GM23338 (cell line): ENCODE measurements around the gene COX7A1. TPM values are rescaled to one million over a fixed set of nuclear protein-coding genes. Genes with fewer than 3 reads are reported as not detected.
A peak's percentile ranks its signal among the peaks of the same experiment; 100 is the strongest.

Experiments
- ATAC-seq: fragments of 200-7000 bp; cut with Tn5 transposase; 3 replicates; pipeline ENCODE4 v1.9.1; 2020
- DNase-seq: peaks from one replicate; pipeline ENCODE4 v3.0.0-alpha.2; 2015; ENCODE audit warnings: low spot score
- H2AFZ ChIP-seq: fragments of 200-600 bp; sonication (generic); 2 replicates; pipeline ENCODE4 v1.8.0; 2016; ENCODE audit warnings: antibody characterized with exemption, mild to moderate bottlenecking, moderate library complexity
- H3F3A ChIP-seq: fragments of 200-600 bp; sonication (generic); replicated peaks from 2 replicates; pipeline ENCODE4 v1.8.0; 2017; ENCODE audit warnings: antibody characterized with exemption, mixed run types, low read depth
- H3K27ac ChIP-seq: fragments of 200-600 bp; sonication (generic); 2 replicates; pipeline ENCODE4 v1.6.1; 2016; ENCODE audit warnings: low read depth
- H3K27me3 ChIP-seq: fragments of 200-600 bp; sonication (generic); 2 replicates; pipeline ENCODE4 v1.8.0; 2016; ENCODE audit warnings: mild to moderate bottlenecking, mixed run types, moderate library complexity; ENCODE audit not compliant: insufficient read depth
- H3K36me3 ChIP-seq: fragments of 200-600 bp; sonication (generic); 2 replicates; pipeline ENCODE4 v1.8.0; 2016; ENCODE audit warnings: mild to moderate bottlenecking; ENCODE audit not compliant: insufficient read depth
- H3K4me1 ChIP-seq: fragments of 200-600 bp; sonication (generic); 2 replicates; pipeline ENCODE4 v1.8.0; 2016; ENCODE audit warnings: mild to moderate bottlenecking, moderate library complexity; ENCODE audit not compliant: insufficient read depth
- H3K4me2 ChIP-seq: fragments of 200-600 bp; sonication (generic); 2 replicates; pipeline ENCODE4 v1.7.1; 2017; ENCODE audit warnings: mixed run types
- H3K4me3 ChIP-seq: fragments of 200-600 bp; sonication (generic); 2 replicates; pipeline ENCODE4 v1.6.1; 2016; ENCODE audit warnings: mixed run types
- H3K79me2 ChIP-seq: fragments of 200-600 bp; sonication (generic); replicated peaks from 2 replicates; pipeline ENCODE4 v1.8.0; 2017; ENCODE audit warnings: mild to moderate bottlenecking; ENCODE audit not compliant: insufficient read depth
- H3K9me2 ChIP-seq: fragments of 200-600 bp; sonication (generic); 2 replicates; pipeline ENCODE4 v1.8.0; 2017; ENCODE audit not compliant: insufficient read depth
- H4K20me1 ChIP-seq: fragments of 200-600 bp; sonication (generic); replicated peaks from 2 replicates; pipeline ENCODE4 v1.8.0; 2017; ENCODE audit warnings: mild to moderate bottlenecking; ENCODE audit not compliant: insufficient read depth
- H3K27ac Mint-ChIP-seq: 2 replicates; pipeline ENCODE4 v1.8.0; 2020; ENCODE audit warnings: inconsistent platforms, mild to moderate bottlenecking, moderate library complexity, mixed read lengths
- H3K27me3 Mint-ChIP-seq: 3 replicates; pipeline ENCODE4 v1.8.0; 2022; ENCODE audit warnings: low read depth, mild to moderate bottlenecking, moderate library complexity, mixed read lengths, inconsistent platforms; ENCODE audit not compliant: insufficient read depth, poor library complexity
- H3K36me3 Mint-ChIP-seq: 3 replicates; pipeline ENCODE4 v1.8.0; 2021; ENCODE audit warnings: low read depth, mild to moderate bottlenecking, inconsistent platforms, moderate library complexity, mixed read lengths
- H3K4me1 Mint-ChIP-seq: 3 replicates; pipeline ENCODE4 v1.8.0; 2020; ENCODE audit warnings: mild to moderate bottlenecking, inconsistent platforms, mixed read lengths
- H3K4me3 Mint-ChIP-seq: 3 replicates; pipeline ENCODE4 v1.8.0; 2021; ENCODE audit warnings: moderate library complexity, mild to moderate bottlenecking, inconsistent platforms, mixed read lengths
- H3K9me3 Mint-ChIP-seq: 3 replicates; pipeline ENCODE4 v1.8.0; 2020; ENCODE audit warnings: moderate library complexity, mild to moderate bottlenecking, inconsistent platforms, mixed read lengths
- CREB1 ChIP-seq: fragments of 250-450 bp; sonication (Bioruptor Pico); IDR thresholded peaks from 2 replicates; pipeline ENCODE4 v1.5.0; 2020; ENCODE audit warnings: low read depth, mild to moderate bottlenecking, moderate library complexity
- EZH2 ChIP-seq: fragments of 200-600 bp; sonication (generic); IDR thresholded peaks from one replicate; pipeline ENCODE4 v1.8.0; 2017; ENCODE audit warnings: antibody characterized with exemption, mild to moderate bottlenecking, low read depth; ENCODE audit not compliant: unreplicated experiment
- EZH2phosphoT487 ChIP-seq: fragments of 200-600 bp; sonication (generic); IDR thresholded peaks from one replicate; pipeline ENCODE4 v1.8.1; 2018; ENCODE audit warnings: antibody characterized with exemption; ENCODE audit not compliant: unreplicated experiment
- JUNB ChIP-seq: IDR thresholded peaks from one replicate; pipeline ENCODE4 v1.6.1; 2016; ENCODE audit warnings: antibody characterized with exemption; ENCODE audit not compliant: unreplicated experiment
- POLR2AphosphoS5 ChIP-seq: IDR thresholded peaks from 2 replicates; pipeline ENCODE4 v1.6.1; 2016; ENCODE audit warnings: antibody characterized with exemption, low read depth
- STAT1 ChIP-seq: IDR thresholded peaks from one replicate; pipeline ENCODE4 v1.6.1; 2016; ENCODE audit warnings: antibody characterized with exemption; ENCODE audit not compliant: unreplicated experiment
- ZNF114 ChIP-seq: fragments of 250-450 bp; sonication (Bioruptor Pico); IDR thresholded peaks from 2 replicates; pipeline ENCODE4 v1.5.0; 2020; ENCODE audit warnings: mild to moderate bottlenecking, moderate library complexity
- ZNF331 ChIP-seq: fragments of 250-450 bp; sonication (Bioruptor Pico); IDR thresholded peaks from 2 replicates; pipeline ENCODE4 v1.5.0; 2020; ENCODE audit warnings: low read depth, mild to moderate bottlenecking, moderate library complexity
- polyA plus RNA-seq: library from polyadenylated mRNA; unstranded; fragments of >200 nt; fragmentation: Nextera tagmentation; extraction: Ambion mirVana; gene quantifications from 2 replicates; pipeline ENCODE4 v1.2.1, GENCODE V29; 2016
- total RNA-seq: library from RNA; depleted of rRNA; stranded (reverse); fragments of >200 nt; shearing (Covaris generic); gene quantifications from 2 replicates; pipeline ENCODE4 v1.2.3, GENCODE V29; 2014
- TF ChIP-seq, protein P1 (sequence below), 2 experiments: fragments of 200-600 bp in 1 of 2; sonication (generic) in 1 of 2; conservative IDR thresholded peaks; 2 replicates each; pipeline versions ENCODE4 v1.5.1 to v1.6.1; 2016 to 2017; ENCODE audit warnings: antibody characterized with exemption in 2 of 2, low read depth in 2 of 2, mild to moderate bottlenecking in 2 of 2, moderate library complexity in 1 of 2
- TF ChIP-seq, protein P2 (sequence below): IDR thresholded peaks from 2 replicates; pipeline ENCODE4 v1.6.1; 2016; ENCODE audit warnings: antibody characterized with exemption
- TF ChIP-seq, protein P3 (sequence below): fragments of 250-450 bp; sonication (Bioruptor Pico); IDR thresholded peaks from 2 replicates; pipeline ENCODE4 v1.5.0; 2020; ENCODE audit warnings: mild to moderate bottlenecking, moderate library complexity

The COX7A1 gene
- total and polyA plus RNA-seq, 2 experiments from 2014 or later = 0.52 to 5.5 TPM

DNA sequence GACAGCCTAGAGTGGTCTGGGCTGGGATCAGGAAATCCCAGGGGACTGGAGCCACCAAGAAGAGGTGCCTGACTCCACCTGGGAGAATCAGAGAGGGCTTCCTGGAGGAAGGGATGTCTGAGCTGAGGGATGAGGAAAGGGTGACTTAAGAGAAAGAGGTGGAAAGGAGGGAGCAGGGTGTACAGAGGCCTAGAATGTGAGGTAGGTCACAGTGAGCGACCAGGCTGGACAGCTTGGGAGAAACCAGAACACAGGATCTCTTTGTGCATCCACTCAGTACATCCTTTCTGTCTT is 36.0 kb downstream of the COX7A1 start (continued):
- TF ChIP-seq, protein P1, sequence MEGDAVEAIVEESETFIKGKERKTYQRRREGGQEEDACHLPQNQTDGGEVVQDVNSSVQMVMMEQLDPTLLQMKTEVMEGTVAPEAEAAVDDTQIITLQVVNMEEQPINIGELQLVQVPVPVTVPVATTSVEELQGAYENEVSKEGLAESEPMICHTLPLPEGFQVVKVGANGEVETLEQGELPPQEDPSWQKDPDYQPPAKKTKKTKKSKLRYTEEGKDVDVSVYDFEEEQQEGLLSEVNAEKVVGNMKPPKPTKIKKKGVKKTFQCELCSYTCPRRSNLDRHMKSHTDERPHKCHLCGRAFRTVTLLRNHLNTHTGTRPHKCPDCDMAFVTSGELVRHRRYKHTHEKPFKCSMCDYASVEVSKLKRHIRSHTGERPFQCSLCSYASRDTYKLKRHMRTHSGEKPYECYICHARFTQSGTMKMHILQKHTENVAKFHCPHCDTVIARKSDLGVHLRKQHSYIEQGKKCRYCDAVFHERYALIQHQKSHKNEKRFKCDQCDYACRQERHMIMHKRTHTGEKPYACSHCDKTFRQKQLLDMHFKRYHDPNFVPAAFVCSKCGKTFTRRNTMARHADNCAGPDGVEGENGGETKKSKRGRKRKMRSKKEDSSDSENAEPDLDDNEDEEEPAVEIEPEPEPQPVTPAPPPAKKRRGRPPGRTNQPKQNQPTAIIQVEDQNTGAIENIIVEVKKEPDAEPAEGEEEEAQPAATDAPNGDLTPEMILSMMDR (conservative IDR thresholded peaks at IDR 0.05; ENCODE audit: low read depth in 2 of 2) = no peak
- no peak for TF ChIP-seq STAT1
- TF ChIP-seq CREB1 (CRISPR knock-in tag) = no peak
- TF ChIP-seq, protein P2, sequence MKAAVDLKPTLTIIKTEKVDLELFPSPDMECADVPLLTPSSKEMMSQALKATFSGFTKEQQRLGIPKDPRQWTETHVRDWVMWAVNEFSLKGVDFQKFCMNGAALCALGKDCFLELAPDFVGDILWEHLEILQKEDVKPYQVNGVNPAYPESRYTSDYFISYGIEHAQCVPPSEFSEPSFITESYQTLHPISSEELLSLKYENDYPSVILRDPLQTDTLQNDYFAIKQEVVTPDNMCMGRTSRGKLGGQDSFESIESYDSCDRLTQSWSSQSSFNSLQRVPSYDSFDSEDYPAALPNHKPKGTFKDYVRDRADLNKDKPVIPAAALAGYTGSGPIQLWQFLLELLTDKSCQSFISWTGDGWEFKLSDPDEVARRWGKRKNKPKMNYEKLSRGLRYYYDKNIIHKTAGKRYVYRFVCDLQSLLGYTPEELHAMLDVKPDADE = no peak
- TF ChIP-seq ZNF331 (CRISPR knock-in tag) = no peak
- TF ChIP-seq POLR2AphosphoS5 = no peak
- TF ChIP-seq EZH2 = no peak

DNA sequence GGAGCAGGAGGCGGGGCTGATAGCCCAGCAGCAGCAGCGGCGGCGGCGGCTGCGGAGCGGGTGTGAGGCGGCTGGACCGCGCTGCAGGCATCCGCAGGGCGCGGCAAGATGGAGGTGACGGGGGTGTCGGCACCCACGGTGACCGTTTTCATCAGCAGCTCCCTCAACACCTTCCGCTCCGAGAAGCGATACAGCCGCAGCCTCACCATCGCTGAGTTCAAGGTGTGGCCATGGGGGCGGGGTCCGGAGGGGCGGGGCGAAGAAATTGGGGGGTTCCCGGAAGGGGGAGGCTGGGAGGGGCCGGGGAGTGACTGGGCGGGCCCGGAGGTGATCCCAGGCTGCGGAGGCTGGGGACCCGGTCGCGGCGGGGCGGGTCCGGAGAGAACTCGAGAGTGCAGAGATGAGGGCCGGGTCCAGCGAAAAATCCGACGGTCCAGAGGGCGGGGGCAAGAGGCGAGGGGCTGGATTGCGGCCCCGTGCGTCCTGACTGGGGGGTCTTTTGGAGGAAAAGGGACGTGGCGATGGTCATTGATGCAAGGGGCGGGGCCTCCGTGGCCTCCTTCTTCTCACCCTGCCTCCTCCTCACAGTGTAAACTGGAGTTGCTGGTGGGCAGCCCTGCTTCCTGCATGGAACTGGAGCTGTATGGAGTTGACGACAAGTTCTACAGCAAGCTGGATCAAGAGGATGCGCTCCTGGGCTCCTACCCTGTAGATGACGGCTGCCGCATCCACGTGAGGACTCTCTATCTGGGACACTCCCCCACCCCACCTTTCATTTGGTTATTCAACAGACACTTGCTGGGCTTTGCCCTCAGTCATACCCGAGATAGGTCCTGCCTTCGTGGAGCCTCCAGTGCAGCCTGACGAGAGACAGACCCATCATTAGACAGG is 36.5 kb downstream of the COX7A1 start, which contains the start of gene TBCB:
TBCB (plus strand) TSS at position 16 of the 891 bp plus-strand sequence; CDS start at position 109, 93 bp downstream.
- Mint-ChIP-seq H3K9me3 (no peaks in the 10 kb centered on the region; the same call in 2 of the 3 replicates), H3K4me1 (peaks cover 37% of the 10 kb centered on the region), H3K27me3 (peaks cover 25% of the 10 kb centered on the region), H3K36me3 (peaks cover 58% of the 10 kb centered on the region), H3K27ac (peak within 1 kb of the TSS; percentile 98), H3K4me3 (peak within 1 kb of the TSS; percentile 99)
- H3K4me2 ChIP-seq = peak within 1 kb of the TSS; percentile 99
- H3F3A ChIP-seq = peaks cover 29% of the 10 kb centered on the region
- H3K4me3 ChIP-seq = peak within 1 kb of the TSS; percentile 98
- DNase-seq (peak; percentile 84), ATAC-seq (peak; percentile 37)
- H3K27me3 ChIP-seq = no peaks in the 10 kb centered on the region
- no peaks in the 10 kb centered on the region for H3K9me2 ChIP-seq
- H2AFZ ChIP-seq = peak within 1 kb of the TSS; percentile 90
- no peaks in the 10 kb centered on the region; the same call in 1 of the 2 replicates for H3K36me3 ChIP-seq
- H3K4me1 ChIP-seq = peaks cover 19% of the 10 kb centered on the region
- peaks cover 22% of the 10 kb centered on the region for H3K79me2 ChIP-seq
- H4K20me1 ChIP-seq = peaks cover 10% of the 10 kb centered on the region; the same call in 1 of the 2 replicates
- H3K27ac ChIP-seq = peak within 1 kb of the TSS; percentile 87
- TF ChIP-seq, protein P2 = no peak
- TF ChIP-seq CREB1 (CRISPR knock-in tag) (0 out of 2 replicates have a peak, but pooled peaks have one; percentile 7), POLR2AphosphoS5 (peak; percentile 77), EZH2phosphoT487 (no peak), EZH2 (no peak), ZNF114 (CRISPR knock-in tag) (no peak), STAT1 (no peak), JUNB (no peak)
- TF ChIP-seq, protein P3, sequence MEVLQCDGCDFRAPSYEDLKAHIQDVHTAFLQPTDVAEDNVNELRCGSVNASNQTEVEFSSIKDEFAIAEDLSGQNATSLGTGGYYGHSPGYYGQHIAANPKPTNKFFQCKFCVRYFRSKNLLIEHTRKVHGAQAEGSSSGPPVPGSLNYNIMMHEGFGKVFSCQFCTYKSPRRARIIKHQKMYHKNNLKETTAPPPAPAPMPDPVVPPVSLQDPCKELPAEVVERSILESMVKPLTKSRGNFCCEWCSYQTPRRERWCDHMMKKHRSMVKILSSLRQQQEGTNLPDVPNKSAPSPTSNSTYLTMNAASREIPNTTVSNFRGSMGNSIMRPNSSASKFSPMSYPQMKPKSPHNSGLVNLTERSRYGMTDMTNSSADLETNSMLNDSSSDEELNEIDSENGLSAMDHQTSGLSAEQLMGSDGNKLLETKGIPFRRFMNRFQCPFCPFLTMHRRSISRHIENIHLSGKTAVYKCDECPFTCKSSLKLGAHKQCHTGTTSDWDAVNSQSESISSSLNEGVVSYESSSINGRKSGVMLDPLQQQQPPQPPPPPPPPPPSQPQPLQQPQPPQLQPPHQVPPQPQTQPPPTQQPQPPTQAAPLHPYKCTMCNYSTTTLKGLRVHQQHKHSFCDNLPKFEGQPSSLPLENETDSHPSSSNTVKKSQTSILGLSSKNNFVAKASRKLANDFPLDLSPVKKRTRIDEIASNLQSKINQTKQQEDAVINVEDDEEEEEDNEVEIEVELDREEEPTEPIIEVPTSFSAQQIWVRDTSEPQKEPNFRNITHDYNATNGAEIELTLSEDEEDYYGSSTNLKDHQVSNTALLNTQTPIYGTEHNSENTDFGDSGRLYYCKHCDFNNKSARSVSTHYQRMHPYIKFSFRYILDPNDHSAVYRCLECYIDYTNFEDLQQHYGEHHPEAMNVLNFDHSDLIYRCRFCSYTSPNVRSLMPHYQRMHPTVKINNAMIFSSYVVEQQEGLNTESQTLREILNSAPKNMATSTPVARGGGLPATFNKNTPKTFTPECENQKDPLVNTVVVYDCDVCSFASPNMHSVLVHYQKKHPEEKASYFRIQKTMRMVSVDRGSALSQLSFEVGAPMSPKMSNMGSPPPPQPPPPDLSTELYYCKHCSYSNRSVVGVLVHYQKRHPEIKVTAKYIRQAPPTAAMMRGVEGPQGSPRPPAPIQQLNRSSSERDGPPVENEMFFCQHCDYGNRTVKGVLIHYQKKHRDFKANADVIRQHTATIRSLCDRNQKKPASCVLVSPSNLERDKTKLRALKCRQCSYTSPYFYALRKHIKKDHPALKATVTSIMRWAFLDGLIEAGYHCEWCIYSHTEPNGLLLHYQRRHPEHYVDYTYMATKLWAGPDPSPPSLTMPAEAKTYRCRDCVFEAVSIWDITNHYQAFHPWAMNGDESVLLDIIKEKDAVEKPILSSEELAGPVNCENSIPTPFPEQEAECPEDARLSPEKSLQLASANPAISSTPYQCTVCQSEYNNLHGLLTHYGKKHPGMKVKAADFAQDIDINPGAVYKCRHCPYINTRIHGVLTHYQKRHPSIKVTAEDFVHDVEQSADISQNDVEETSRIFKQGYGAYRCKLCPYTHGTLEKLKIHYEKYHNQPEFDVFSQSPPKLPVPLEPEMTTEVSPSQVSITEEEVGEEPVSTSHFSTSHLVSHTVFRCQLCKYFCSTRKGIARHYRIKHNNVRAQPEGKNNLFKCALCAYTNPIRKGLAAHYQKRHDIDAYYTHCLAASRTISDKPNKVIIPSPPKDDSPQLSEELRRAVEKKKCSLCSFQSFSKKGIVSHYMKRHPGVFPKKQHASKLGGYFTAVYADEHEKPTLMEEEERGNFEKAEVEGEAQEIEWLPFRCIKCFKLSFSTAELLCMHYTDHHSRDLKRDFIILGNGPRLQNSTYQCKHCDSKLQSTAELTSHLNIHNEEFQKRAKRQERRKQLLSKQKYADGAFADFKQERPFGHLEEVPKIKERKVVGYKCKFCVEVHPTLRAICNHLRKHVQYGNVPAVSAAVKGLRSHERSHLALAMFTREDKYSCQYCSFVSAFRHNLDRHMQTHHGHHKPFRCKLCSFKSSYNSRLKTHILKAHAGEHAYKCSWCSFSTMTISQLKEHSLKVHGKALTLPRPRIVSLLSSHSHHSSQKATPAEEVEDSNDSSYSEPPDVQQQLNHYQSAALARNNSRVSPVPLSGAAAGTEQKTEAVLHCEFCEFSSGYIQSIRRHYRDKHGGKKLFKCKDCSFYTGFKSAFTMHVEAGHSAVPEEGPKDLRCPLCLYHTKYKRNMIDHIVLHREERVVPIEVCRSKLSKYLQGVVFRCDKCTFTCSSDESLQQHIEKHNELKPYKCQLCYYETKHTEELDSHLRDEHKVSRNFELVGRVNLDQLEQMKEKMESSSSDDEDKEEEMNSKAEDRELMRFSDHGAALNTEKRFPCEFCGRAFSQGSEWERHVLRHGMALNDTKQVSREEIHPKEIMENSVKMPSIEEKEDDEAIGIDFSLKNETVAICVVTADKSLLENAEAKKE = no peak
